HepG2 (cell line): ENCODE measurements around the gene RNH1. TPM values are rescaled to one million over a fixed set of nuclear protein-coding genes. Genes with fewer than 3 reads are reported as not detected.
A peak's percentile ranks its signal among the peaks of the same experiment; 100 is the strongest.

Experiments used
- ATAD3A ChIP-seq: sonication (generic); formaldehyde crosslinking; IDR thresholded peaks from 2 replicates; pipeline ENCODE4 v1.4.0; 2020; ENCODE audit warnings: missing genetic modification reagents
- BORCS8-MEF2B ChIP-seq: sonication (generic); formaldehyde crosslinking; IDR thresholded peaks from 2 replicates; pipeline ENCODE4 v1.8.0; 2022; ENCODE audit warnings: mild to moderate bottlenecking, missing genetic modification reagents
- GATAD2A ChIP-seq: IDR thresholded peaks from 2 replicates; pipeline ENCODE4 v1.6.1; 2016
- HDAC6 ChIP-seq: fragments of 200-600 bp; sonication (generic); IDR thresholded peaks from 2 replicates; pipeline ENCODE4 v1.7.0; 2017; ENCODE audit warnings: mild to moderate bottlenecking, antibody characterized with exemption, low read length, low read depth
- KDM4B ChIP-seq: sonication (generic); formaldehyde crosslinking; IDR thresholded peaks from 2 replicates; pipeline ENCODE4 v1.4.0; 2020; ENCODE audit warnings: missing genetic modification reagents
- PTBP1 ChIP-seq: fragments of 200-400 bp; formaldehyde crosslinking; IDR thresholded peaks from 2 replicates; pipeline ENCODE4 v1.6.1; 2018; ENCODE audit warnings: low read length, low read depth; ENCODE audit not compliant: poor library complexity, severe bottlenecking
- RBM22 ChIP-seq: fragments of 200-400 bp; formaldehyde crosslinking; optimal IDR thresholded peaks from 2 replicates; pipeline ENCODE3; 2017; ENCODE audit warnings: mild to moderate bottlenecking, low read length, moderate library complexity
- SP5 ChIP-seq: IDR thresholded peaks from 2 replicates; pipeline ENCODE4 v1.6.1; 2016; ENCODE audit warnings: low read depth, borderline replicate concordance
- ZNF138 ChIP-seq: sonication (generic); formaldehyde crosslinking; IDR thresholded peaks from 2 replicates; pipeline ENCODE4 v1.5.0; 2020; ENCODE audit warnings: mild to moderate bottlenecking, low read depth, missing genetic modification reagents
- ZNF570 ChIP-seq: sonication (generic); formaldehyde crosslinking; IDR thresholded peaks from 2 replicates; pipeline ENCODE4 v1.4.0; 2020; ENCODE audit warnings: mild to moderate bottlenecking, missing genetic modification reagents, borderline replicate concordance
- polyA plus RNA-seq, 8 experiments: library from polyadenylated mRNA; depleted of rRNA in 3 of 8; stranded (reverse) in 7 of 8; unstranded in 1 of 8; fragments of >200 nt; fragmentation: Illumina TruSeq in 4 of 8; extraction: Trizol in 4 of 8; gene quantifications; 2 replicates each; pipeline versions ENCODE4 v1.2.1 to v1.2.3, GENCODE V29; 2011 to 2016; ENCODE audit warnings: low read depth in 4 of 8, missing spikeins in 1 of 8, mixed read lengths in 1 of 8; ENCODE audit not compliant: insufficient read depth in 1 of 8
- total RNA-seq, 5 experiments: library from RNA; depleted of rRNA; stranded (reverse); fragments of >200 nt; fragmentation: Illumina TruSeq; extraction: Trizol; gene quantifications; 2 replicates each; pipeline ENCODE4 v1.2.3, GENCODE V29; 2016; ENCODE audit warnings: low read depth in 1 of 5
- TF ChIP-seq, protein P1 (sequence below): IDR thresholded peaks from 2 replicates; pipeline ENCODE4 v1.6.1; 2016; ENCODE audit warnings: low read depth, missing genetic modification reagents, missing compliant biosample characterization
- TF ChIP-seq, protein P2 (sequence below): sonication (generic); formaldehyde crosslinking; IDR thresholded peaks from 2 replicates; pipeline ENCODE4 v1.8.0; 2022; ENCODE audit warnings: mild to moderate bottlenecking, missing genetic modification reagents, moderate library complexity
- TF ChIP-seq, protein P3 (sequence below): conservative IDR thresholded peaks from 2 replicates; pipeline ENCODE4 v1.6.1; 2018; ENCODE audit warnings: missing genetic modification reagents
- TF ChIP-seq, protein P4 (sequence below): sonication (generic); formaldehyde crosslinking; IDR thresholded peaks from 2 replicates; pipeline ENCODE4 v1.5.0; 2020; ENCODE audit warnings: mild to moderate bottlenecking, missing genetic modification reagents, borderline replicate concordance
- TF ChIP-seq, protein P5 (sequence below): sonication (generic); formaldehyde crosslinking; IDR thresholded peaks from 2 replicates; pipeline ENCODE4 v1.4.0; 2020; ENCODE audit warnings: missing genetic modification reagents

The RNH1 gene
- total and polyA plus RNA-seq, 2 of the 13 experiments (the other 11 are each of a cell fraction or from before 2014, with no cell fraction given): 36.0 to 74.1 TPM

DNA sequence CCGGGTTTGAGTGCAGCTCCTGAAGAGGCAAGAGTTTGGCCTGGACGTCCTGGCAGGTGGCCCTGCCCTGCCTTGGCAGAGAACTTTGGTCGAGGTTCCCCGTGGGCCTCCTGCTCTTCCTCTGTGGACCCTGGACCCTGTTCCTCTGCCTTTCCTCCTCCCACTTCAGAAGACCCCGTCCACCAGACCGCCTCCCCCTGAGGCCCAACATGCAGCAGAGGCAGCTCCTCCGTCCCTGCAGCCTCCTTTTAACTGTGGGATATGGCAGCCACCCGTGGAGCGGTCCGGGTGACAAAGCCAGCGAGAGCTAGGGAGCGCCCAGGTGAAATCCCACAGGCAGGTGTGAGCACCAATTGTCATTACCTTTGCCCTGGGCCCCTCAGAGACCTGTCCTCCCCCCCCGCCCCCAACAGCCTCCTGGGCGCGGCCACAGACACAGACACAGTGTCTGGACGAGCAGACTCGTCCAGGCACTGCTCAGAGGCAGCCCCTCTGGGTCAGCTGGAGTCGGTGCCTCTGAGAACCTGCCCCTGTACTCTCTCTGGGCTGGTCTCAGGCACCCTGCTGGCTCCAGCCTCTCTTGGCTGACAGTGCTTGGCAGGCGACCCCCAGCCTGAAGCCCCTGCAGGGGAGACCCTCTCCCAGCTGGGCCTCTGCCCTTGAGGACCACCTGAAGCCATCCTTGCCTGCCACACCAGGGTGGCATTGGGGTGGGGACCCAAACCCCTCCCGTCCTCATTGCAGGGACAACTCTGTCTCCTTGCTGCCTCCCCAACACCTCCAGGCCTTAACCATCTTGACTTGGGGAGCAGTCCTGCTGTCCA lies 61.1 kb downstream of the RNH1 start (continued):
- TF ChIP-seq, protein P1, sequence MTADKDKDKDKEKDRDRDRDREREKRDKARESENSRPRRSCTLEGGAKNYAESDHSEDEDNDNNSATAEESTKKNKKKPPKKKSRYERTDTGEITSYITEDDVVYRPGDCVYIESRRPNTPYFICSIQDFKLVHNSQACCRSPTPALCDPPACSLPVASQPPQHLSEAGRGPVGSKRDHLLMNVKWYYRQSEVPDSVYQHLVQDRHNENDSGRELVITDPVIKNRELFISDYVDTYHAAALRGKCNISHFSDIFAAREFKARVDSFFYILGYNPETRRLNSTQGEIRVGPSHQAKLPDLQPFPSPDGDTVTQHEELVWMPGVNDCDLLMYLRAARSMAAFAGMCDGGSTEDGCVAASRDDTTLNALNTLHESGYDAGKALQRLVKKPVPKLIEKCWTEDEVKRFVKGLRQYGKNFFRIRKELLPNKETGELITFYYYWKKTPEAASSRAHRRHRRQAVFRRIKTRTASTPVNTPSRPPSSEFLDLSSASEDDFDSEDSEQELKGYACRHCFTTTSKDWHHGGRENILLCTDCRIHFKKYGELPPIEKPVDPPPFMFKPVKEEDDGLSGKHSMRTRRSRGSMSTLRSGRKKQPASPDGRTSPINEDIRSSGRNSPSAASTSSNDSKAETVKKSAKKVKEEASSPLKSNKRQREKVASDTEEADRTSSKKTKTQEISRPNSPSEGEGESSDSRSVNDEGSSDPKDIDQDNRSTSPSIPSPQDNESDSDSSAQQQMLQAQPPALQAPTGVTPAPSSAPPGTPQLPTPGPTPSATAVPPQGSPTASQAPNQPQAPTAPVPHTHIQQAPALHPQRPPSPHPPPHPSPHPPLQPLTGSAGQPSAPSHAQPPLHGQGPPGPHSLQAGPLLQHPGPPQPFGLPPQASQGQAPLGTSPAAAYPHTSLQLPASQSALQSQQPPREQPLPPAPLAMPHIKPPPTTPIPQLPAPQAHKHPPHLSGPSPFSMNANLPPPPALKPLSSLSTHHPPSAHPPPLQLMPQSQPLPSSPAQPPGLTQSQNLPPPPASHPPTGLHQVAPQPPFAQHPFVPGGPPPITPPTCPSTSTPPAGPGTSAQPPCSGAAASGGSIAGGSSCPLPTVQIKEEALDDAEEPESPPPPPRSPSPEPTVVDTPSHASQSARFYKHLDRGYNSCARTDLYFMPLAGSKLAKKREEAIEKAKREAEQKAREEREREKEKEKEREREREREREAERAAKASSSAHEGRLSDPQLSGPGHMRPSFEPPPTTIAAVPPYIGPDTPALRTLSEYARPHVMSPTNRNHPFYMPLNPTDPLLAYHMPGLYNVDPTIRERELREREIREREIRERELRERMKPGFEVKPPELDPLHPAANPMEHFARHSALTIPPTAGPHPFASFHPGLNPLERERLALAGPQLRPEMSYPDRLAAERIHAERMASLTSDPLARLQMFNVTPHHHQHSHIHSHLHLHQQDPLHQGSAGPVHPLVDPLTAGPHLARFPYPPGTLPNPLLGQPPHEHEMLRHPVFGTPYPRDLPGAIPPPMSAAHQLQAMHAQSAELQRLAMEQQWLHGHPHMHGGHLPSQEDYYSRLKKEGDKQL (CRISPR knock-in tag): no peak
- no peak for TF ChIP-seq ZNF138
- TF ChIP-seq GATAD2A (CRISPR knock-in tag): peak; percentile 80
- TF ChIP-seq, protein P2, sequence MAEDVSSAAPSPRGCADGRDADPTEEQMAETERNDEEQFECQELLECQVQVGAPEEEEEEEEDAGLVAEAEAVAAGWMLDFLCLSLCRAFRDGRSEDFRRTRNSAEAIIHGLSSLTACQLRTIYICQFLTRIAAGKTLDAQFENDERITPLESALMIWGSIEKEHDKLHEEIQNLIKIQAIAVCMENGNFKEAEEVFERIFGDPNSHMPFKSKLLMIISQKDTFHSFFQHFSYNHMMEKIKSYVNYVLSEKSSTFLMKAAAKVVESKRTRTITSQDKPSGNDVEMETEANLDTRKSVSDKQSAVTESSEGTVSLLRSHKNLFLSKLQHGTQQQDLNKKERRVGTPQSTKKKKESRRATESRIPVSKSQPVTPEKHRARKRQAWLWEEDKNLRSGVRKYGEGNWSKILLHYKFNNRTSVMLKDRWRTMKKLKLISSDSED (CRISPR knock-in tag): no peak
- no peak for TF ChIP-seq KDM4B (CRISPR knock-in tag)
- TF ChIP-seq SP5 (CRISPR knock-in tag): no peak
- no peak for TF ChIP-seq ATAD3A (CRISPR knock-in tag)
- no peak for TF ChIP-seq HDAC6
- TF ChIP-seq, protein P3, sequence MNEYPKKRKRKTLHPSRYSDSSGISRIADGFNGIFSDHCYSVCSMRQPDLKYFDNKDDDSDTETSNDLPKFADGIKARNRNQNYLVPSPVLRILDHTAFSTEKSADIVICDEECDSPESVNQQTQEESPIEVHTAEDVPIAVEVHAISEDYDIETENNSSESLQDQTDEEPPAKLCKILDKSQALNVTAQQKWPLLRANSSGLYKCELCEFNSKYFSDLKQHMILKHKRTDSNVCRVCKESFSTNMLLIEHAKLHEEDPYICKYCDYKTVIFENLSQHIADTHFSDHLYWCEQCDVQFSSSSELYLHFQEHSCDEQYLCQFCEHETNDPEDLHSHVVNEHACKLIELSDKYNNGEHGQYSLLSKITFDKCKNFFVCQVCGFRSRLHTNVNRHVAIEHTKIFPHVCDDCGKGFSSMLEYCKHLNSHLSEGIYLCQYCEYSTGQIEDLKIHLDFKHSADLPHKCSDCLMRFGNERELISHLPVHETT (CRISPR knock-in tag): no peak
- no peak for TF ChIP-seq PTBP1
- TF ChIP-seq, protein P4, sequence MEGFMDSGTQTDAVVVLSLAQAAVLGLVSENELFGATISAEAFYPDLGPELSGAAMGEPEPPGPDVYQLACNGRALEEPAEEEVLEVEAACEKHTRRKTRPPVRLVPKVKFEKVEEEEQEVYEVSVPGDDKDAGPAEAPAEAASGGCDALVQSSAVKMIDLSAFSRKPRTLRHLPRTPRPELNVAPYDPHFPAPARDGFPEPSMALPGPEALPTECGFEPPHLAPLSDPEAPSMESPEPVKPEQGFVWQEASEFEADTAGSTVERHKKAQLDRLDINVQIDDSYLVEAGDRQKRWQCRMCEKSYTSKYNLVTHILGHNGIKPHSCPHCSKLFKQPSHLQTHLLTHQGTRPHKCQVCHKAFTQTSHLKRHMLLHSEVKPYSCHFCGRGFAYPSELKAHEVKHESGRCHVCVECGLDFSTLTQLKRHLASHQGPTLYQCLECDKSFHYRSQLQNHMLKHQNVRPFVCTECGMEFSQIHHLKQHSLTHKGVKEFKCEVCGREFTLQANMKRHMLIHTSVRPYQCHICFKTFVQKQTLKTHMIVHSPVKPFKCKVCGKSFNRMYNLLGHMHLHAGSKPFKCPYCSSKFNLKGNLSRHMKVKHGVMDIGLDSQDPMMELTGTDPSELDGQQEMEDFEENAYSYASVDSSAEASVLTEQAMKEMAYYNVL (CRISPR knock-in tag): peak; percentile 35; the same call in 1 of the 2 replicates
- TF ChIP-seq RBM22: no peak
- no peak for TF ChIP-seq ZNF570
- TF ChIP-seq, protein P5, sequence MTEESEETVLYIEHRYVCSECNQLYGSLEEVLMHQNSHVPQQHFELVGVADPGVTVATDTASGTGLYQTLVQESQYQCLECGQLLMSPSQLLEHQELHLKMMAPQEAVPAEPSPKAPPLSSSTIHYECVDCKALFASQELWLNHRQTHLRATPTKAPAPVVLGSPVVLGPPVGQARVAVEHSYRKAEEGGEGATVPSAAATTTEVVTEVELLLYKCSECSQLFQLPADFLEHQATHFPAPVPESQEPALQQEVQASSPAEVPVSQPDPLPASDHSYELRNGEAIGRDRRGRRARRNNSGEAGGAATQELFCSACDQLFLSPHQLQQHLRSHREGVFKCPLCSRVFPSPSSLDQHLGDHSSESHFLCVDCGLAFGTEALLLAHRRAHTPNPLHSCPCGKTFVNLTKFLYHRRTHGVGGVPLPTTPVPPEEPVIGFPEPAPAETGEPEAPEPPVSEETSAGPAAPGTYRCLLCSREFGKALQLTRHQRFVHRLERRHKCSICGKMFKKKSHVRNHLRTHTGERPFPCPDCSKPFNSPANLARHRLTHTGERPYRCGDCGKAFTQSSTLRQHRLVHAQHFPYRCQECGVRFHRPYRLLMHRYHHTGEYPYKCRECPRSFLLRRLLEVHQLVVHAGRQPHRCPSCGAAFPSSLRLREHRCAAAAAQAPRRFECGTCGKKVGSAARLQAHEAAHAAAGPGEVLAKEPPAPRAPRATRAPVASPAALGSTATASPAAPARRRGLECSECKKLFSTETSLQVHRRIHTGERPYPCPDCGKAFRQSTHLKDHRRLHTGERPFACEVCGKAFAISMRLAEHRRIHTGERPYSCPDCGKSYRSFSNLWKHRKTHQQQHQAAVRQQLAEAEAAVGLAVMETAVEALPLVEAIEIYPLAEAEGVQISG: no peak
- no peak; the same call in 1 of the 2 replicates for TF ChIP-seq BORCS8-MEF2B (CRISPR knock-in tag)
